Activated naive CD4-positive, alpha-beta T cell treated with anti-CD3 and anti-CD28 coated beads for 36 hours (primary cell): ENCODE data around the gene ARHGEF19. TPM values are rescaled to one million over a fixed set of nuclear protein-coding genes. Genes with fewer than 3 reads are reported as not detected.
"Not testable (repeated sequence)": the region's sequence is repeated elsewhere in the genome, so short reads cannot be mapped to it uniquely, and the experiment has no call there.

Experiments used
- CTCF ChIA-PET: fragments of 350-600 bp; sonication (Branson Sonifier 250); formaldehyde crosslinking; loops from one replicate; lab custom pipeline; 2021; ENCODE audit warnings: antibody characterized with exemption; lab: Charles Lee
- DNase-seq: peaks from one replicate; pipeline ENCODE4 v3.0.0-alpha.2; 2020
- H3K27ac Mint-ChIP-seq: one replicate; pipeline ENCODE4 v1.8.0; 2021; ENCODE audit warnings: mild to moderate bottlenecking, mixed read lengths
- H3K27me3 Mint-ChIP-seq: one replicate; pipeline ENCODE4 v1.8.0; 2021; ENCODE audit warnings: low read depth, mixed read lengths
- H3K36me3 Mint-ChIP-seq: one replicate; pipeline ENCODE4 v1.8.0; 2021; ENCODE audit warnings: low read depth, mixed read lengths
- H3K4me1 Mint-ChIP-seq: one replicate; pipeline ENCODE4 v1.8.0; 2021; ENCODE audit warnings: low read depth, mixed read lengths
- H3K4me3 Mint-ChIP-seq: one replicate; pipeline ENCODE4 v1.8.0; 2021; ENCODE audit warnings: mild to moderate bottlenecking, moderate library complexity, mixed read lengths
- H3K9me3 Mint-ChIP-seq: one replicate; pipeline ENCODE4 v1.8.0; 2021; ENCODE audit warnings: mixed read lengths
- intact Hi-C: fragments of 100-400 bp; cut with micrococcal nuclease; formaldehyde crosslinking; loops from one replicate; pipeline ENCODE4 v1.15.1; 2023
- total RNA-seq, 2 experiments: library from RNA; stranded (reverse); gene quantifications; one replicate each; pipeline ENCODE4 v1.2.3, GENCODE V29; 2021

Gene ARHGEF19
- total RNA-seq, 2 experiments from 2014 or later: 5.3 to 5.9 TPM

DNA sequence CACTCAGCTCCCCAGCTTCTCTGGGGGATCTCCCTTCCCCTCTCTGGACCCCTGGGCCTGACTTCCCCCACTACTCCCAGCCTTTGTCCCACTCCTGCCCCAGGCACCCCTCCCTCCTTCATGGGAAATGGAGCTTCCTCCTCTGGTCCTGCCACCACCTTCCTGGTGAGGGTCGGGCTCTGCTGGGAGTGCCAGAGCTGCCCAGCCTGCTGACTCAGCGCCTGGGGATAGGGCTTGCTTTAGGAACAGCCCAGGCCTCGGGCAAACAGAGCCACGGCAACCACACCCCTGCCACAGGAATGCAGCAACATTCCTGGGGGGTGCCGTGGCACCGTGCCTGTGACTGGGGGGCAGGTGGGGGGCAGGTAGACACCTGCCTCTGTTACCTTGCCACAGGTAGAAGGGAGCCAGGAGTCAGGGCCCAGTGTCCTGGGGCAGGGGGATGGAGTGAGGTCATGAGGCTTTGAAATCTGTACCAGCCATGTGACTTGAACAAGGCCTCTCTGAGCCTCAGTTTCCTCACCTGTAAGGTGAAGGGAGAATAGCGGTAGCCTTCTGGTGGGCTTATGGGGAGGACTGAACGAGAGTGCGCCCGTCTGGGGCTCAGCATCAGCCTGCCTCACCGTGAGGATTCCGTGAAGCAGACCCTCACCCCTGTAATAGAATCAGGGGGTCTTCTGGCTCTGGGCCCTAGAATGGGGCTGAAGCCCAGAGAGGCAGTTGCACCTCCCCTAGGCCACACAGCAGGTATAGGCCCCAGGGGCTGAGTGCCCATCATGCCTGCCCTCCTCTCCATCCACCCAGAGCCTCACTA, 38.8 kb downstream of the ARHGEF19 start:
- no peaks in the 10 kb centered on the region for H3K36me3 Mint-ChIP-seq
- CTCF ChIA-PET: no interaction called here
- intact Hi-C loops: no loop called here
- no peak overlapping the region for H3K4me3 Mint-ChIP-seq
- H3K27ac Mint-ChIP-seq: no peak overlapping the region
- no peaks in the 10 kb centered on the region for H3K9me3 Mint-ChIP-seq
- H3K4me1 Mint-ChIP-seq: peaks cover 9% of the 10 kb centered on the region
- H3K27me3 Mint-ChIP-seq: no peaks in the 10 kb centered on the region
- no peak for DNase-seq

GRCh38 chr1:16172964-16173446, 39.4 kb downstream of the ARHGEF19 start:
- H3K4me1 Mint-ChIP-seq: peaks cover 16% of the 10 kb centered on the region
- no peaks in the 10 kb centered on the region for H3K9me3 Mint-ChIP-seq
- H3K36me3 Mint-ChIP-seq: no peaks in the 10 kb centered on the region
- no peak overlapping the region for H3K27ac Mint-ChIP-seq
- H3K27me3 Mint-ChIP-seq: no peaks in the 10 kb centered on the region
- DNase-seq: no peak
- H3K4me3 Mint-ChIP-seq: no peak overlapping the region
- CTCF ChIA-PET: no interaction called here
- intact Hi-C loops: no loop called here

- Mint-ChIP-seq H3K9me3 (no peaks in the 10 kb centered on the region), H3K36me3 (no peaks in the 10 kb centered on the region), H3K27ac (no peak overlapping the region), H3K4me1 (peaks cover 16% of the 10 kb centered on the region), H3K27me3 (no peaks in the 10 kb centered on the region), H3K4me3 (no peak overlapping the region)
- intact Hi-C loops: no loop called here
- CTCF ChIA-PET: no interaction called here
- DNase-seq: no peak
Observed at GRCh38 chr1:16172218-16172830, 40.1 kb downstream of the ARHGEF19 start.

DNA sequence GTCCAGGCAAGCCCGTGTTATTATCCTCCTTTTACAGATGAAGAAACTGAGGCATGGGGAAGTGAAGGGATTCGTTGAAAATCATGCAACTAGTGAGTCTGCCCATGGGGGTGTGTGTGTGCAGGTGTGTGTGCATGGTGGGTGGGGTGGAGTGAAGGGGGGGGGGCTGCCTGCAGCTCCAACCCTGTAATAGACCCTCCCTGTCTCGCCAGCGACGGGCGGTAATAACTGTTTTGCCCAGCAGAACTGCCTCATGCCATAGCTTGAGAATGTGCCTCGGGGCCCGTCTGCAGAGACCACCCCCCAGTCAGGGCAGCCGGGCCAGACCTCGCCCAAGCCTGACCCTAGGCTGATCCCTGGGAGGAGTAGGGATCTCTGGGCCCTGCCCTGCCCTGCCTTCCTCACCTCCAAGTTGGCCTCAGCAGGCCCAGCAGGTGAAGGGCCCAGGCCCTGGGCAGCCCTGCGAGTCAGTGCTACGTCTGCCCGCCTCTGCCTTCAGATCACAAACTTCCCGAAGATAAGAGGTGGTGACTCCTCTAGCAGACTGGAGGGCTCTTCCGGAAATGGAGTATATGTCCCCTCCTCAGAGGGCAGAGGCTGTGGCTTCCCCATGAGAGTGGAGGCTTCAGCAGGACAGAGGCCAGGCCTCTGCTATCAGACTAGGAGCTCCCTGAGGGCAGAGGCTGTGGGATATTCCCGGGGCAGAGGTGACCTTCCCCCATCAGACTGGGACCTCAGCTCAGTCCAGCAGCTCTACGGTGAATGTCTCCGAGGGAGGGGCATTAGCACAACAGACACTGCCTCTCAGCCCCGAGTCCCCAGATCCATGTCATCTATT, 40.9 kb downstream of the ARHGEF19 start:
- no peak overlapping the region for H3K27ac Mint-ChIP-seq
- no peaks in the 10 kb centered on the region for H3K36me3 Mint-ChIP-seq
- peaks cover 16% of the 10 kb centered on the region for H3K4me1 Mint-ChIP-seq
- DNase-seq: no peak
- no peaks in the 10 kb centered on the region for H3K27me3 Mint-ChIP-seq
- CTCF ChIA-PET: no interaction called here
- H3K9me3 Mint-ChIP-seq: no peaks in the 10 kb centered on the region
- intact Hi-C loops: no loop called here
- H3K4me3 Mint-ChIP-seq: no peak overlapping the region

DNA sequence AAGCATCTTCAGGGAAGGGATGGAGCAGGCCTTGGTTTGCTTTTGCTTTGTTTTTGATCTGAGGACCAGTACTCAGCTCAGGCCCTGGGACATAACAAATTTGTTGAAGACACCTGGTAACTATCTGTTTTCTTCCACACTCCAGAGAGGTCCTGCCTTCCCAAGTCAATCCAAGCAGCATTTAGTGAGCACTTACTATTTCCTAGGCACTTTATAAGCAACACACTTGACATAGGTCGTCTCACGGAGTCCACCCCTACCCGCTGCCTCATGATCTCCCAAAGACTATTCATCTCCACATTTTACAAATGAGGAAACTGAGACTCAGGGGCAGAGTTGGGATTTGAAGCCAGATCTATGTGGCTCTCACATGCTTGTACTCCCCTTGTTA, 42.2 kb downstream of the ARHGEF19 start:
- peaks cover 27% of the 10 kb centered on the region for H3K4me1 Mint-ChIP-seq
- intact Hi-C loops: no loop called here
- no peak overlapping the region for H3K27ac Mint-ChIP-seq
- H3K9me3 Mint-ChIP-seq: no peaks in the 10 kb centered on the region
- no peaks in the 10 kb centered on the region for H3K36me3 Mint-ChIP-seq
- CTCF ChIA-PET: no interaction called here
- DNase-seq: no peak
- H3K27me3 Mint-ChIP-seq: no peaks in the 10 kb centered on the region
- no peak overlapping the region for H3K4me3 Mint-ChIP-seq

DNA sequence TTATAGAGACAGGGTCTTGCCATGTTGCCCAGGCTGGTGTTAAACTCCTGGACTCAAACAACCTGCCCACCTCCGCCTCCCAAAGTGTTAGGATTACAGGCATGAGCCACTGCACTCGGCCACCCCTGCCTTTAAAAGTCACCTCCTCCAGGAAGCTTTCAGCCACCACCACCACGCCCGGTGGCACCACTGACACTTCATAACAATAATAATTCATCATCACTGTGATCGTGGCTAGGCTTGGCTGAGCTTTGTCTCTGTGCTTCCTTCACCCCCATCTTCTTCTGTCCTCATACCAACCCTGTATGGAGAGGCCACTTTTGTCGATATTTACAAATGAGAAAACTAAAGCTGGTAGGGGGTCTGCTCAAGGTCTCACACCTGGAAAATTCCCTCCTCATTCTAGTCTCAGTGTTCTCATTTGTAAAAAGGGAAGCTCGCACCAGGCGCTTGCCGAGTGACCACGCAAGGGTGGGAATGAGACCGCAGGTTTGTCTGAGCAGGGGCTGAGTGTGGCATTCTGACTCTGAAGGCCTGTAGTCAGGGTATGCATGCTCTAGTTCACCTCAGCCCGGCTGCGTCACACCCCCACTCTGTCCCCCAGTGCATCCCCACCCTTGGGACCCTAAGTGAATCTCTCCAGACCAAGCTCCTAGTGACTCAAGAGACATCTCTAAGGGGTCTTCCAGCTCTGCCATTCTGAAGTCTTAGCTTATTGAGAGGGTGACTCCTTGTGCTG, 43.7 kb downstream of the ARHGEF19 start:
- Mint-ChIP-seq H3K27me3 (no peaks in the 10 kb centered on the region), H3K9me3 (no peaks in the 10 kb centered on the region), H3K4me1 (peaks cover 40% of the 10 kb centered on the region), H3K4me3 (peak overlapping the region; percentile 60), H3K36me3 (no peaks in the 10 kb centered on the region), H3K27ac (no peak overlapping the region)
- peak; percentile 58 for DNase-seq
- CTCF ChIA-PET: interaction anchor here (0.6 to 2.1 kb wide), 3 partner anchors 86 to 154 kb away, joined by 3 to 10 read pairs (median 6); no protein-coding TSS in a partner anchor
- intact Hi-C loops: loop anchor here (2.0 to 10.0 kb wide), 4 partner anchors 38 to 644 kb away; partner anchors contain the start of genes CASP9, DNAJC16 and SZRD1

GRCh38 chr1:16168144-16168495, 44.3 kb downstream of the ARHGEF19 start:
- CTCF ChIA-PET: interaction anchor here (0.5 to 2.1 kb wide), 5 partner anchors 86 to 176 kb away, joined by 3 to 10 read pairs (median 4); no protein-coding TSS in a partner anchor
- not testable (repeated sequence) for H3K27ac Mint-ChIP-seq, H3K36me3 Mint-ChIP-seq, H3K27me3 Mint-ChIP-seq, DNase-seq, H3K9me3 Mint-ChIP-seq
- intact Hi-C loops: loop anchor here (2.0 to 10.0 kb wide), 4 partner anchors 39 to 643 kb away; partner anchors contain the start of genes CASP9, DNAJC16 and SZRD1
- peak overlapping the region; percentile 60 for H3K4me3 Mint-ChIP-seq
- peaks cover 44% of the 10 kb centered on the region for H3K4me1 Mint-ChIP-seq

GRCh38 chr1:16167331-16168143, 44.9 kb downstream of the ARHGEF19 start:
- peak; percentile 76 for DNase-seq
- H3K4me3 Mint-ChIP-seq: peak overlapping the region; percentile 60
- H3K9me3 Mint-ChIP-seq: no peaks in the 10 kb centered on the region
- CTCF ChIA-PET: interaction anchor here (0.5 to 2.1 kb wide), 3 partner anchors 88 to 176 kb away, joined by 3 to 10 read pairs (median 4); no protein-coding TSS in a partner anchor
- no peak overlapping the region for H3K27ac Mint-ChIP-seq
- H3K36me3 Mint-ChIP-seq: no peaks in the 10 kb centered on the region
- peaks cover 50% of the 10 kb centered on the region for H3K4me1 Mint-ChIP-seq
- intact Hi-C loops: loop anchor here (2.0 to 10.0 kb wide), 4 partner anchors 39 to 643 kb away; partner anchors contain the start of genes CASP9, DNAJC16 and SZRD1
- no peaks in the 10 kb centered on the region for H3K27me3 Mint-ChIP-seq

GRCh38 chr1:16166117-16166516, 46.3 kb downstream of the ARHGEF19 start:
- no peak for DNase-seq
- Mint-ChIP-seq H3K4me1 (peaks cover 60% of the 10 kb centered on the region), H3K36me3 (no peaks in the 10 kb centered on the region), H3K27me3 (no peaks in the 10 kb centered on the region), H3K27ac (no peak overlapping the region), H3K9me3 (no peaks in the 10 kb centered on the region), H3K4me3 (no peak overlapping the region)
- CTCF ChIA-PET: interaction anchor here (0.9 kb wide), 2 partner anchors 39 to 87 kb away, joined by 3 to 4 read pairs; no protein-coding TSS in a partner anchor
- intact Hi-C loops: loop anchor here (10.0 kb wide), 3 partner anchors 199 to 641 kb away; partner anchors contain the start of genes CASP9, DNAJC16 and SZRD1

DNA sequence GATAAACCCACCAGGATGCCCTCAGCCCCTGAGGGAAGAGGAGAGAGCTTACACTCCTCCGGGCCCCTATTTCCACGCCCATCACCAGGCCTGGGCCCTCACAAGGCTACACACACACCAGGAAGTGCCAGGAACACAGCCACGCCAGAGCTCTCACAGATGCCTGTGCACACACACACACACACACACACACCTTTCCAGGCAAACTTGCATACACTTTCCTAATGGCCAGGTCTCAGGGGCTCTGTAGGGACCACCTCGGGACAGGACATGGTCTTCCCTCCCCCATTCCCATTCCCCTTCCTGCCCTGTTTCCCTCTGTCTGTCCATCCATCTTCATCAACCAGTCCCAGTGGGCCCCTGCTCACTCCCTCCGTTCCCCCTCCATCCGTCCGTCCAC, 46.9 kb downstream of the ARHGEF19 start:
- H3K36me3 Mint-ChIP-seq: no peaks in the 10 kb centered on the region
- H3K4me1 Mint-ChIP-seq: peaks cover 60% of the 10 kb centered on the region
- H3K4me3 Mint-ChIP-seq: no peak overlapping the region
- CTCF ChIA-PET: interaction anchor here (0.9 kb wide), 1 partner anchor 87 kb away, joined by 4 read pairs; no protein-coding TSS in a partner anchor
- no peaks in the 10 kb centered on the region for H3K27me3 Mint-ChIP-seq
- H3K27ac Mint-ChIP-seq: no peak overlapping the region
- intact Hi-C loops: loop anchor here (10.0 kb wide), 3 partner anchors 199 to 641 kb away; partner anchors contain the start of genes CASP9, DNAJC16 and SZRD1
- H3K9me3 Mint-ChIP-seq: no peaks in the 10 kb centered on the region
- no peak for DNase-seq

- H3K27ac Mint-ChIP-seq: no peak overlapping the region
- H3K4me1 Mint-ChIP-seq: peaks cover 60% of the 10 kb centered on the region
- DNase-seq: no peak
- CTCF ChIA-PET: no interaction called here
- no peaks in the 10 kb centered on the region for H3K36me3 Mint-ChIP-seq
- no peaks in the 10 kb centered on the region for H3K27me3 Mint-ChIP-seq
- intact Hi-C loops: loop anchor here (10.0 kb wide), 3 partner anchors 200 to 640 kb away; partner anchors contain the start of genes CASP9, DNAJC16 and SZRD1
- no peak overlapping the region for H3K4me3 Mint-ChIP-seq
- no peaks in the 10 kb centered on the region for H3K9me3 Mint-ChIP-seq
Observed at GRCh38 chr1:16165073-16165364, 47.4 kb downstream of the ARHGEF19 start.
